ENCODE measurements around the gene TMEM41A. TPM values are rescaled to one million over a fixed set of nuclear protein-coding genes. Genes with fewer than 3 reads are reported as not detected.

Gene TMEM41A
- total and polyA plus RNA-seq, 9 donors: 13.3 to 26.3 (median 17.8) TPM

- no peak for TF ChIP-seq POLR2A (IDR thresholded peaks at IDR 0.05)
- no peak for TF ChIP-seq CTCF (IDR thresholded peaks at IDR 0.05)
- no peak for TF ChIP-seq EP300 (IDR thresholded peaks at IDR 0.05)
- no peak for DNase-seq
- no peak overlapping the region for H3K27ac ChIP-seq
- H3K4me3 ChIP-seq: no peak overlapping the region
- no peaks in the 10 kb centered on the region for H3K36me3 ChIP-seq
- no peaks in the 10 kb centered on the region for H3K9me3 ChIP-seq
- 75 to 91% (median 88%) methylated on average over 2 of the region's 2 CpGs for WGBS, 3 donors
- H3K27me3 ChIP-seq: no peaks in the 10 kb centered on the region
- no peaks in the 10 kb centered on the region for H3K4me1 ChIP-seq (ENCODE audit: insufficient read depth)
- intact Hi-C loops (cut with DNase I): no loop called here
Measured at GRCh38 chr3:185526349-185526951, 27.6 kb upstream of the TMEM41A start.

- TF ChIP-seq POLR2A (IDR thresholded peaks at IDR 0.05) (no peak), CTCF (IDR thresholded peaks at IDR 0.05) (no peak), EP300 (IDR thresholded peaks at IDR 0.05) (no peak)
- intact Hi-C loops (cut with DNase I): no loop called here
- no peaks in the 10 kb centered on the region for H3K9me3 ChIP-seq
- H3K4me1 ChIP-seq (ENCODE audit: insufficient read depth): no peaks in the 10 kb centered on the region
- no peaks in the 10 kb centered on the region for H3K27me3 ChIP-seq
- DNase-seq: no peak
- WGBS, 3 donors: 86 to 89% (median 89%) methylated on average over 7 of the region's 7 CpGs
- H3K4me3 ChIP-seq: no peak overlapping the region
- no peaks in the 10 kb centered on the region for H3K36me3 ChIP-seq
- no peak overlapping the region for H3K27ac ChIP-seq
Measured at GRCh38 chr3:185521349-185522138, 22.7 kb upstream of the TMEM41A start.

- 70 to 79% (median 77%) methylated on average over 5 of the region's 5 CpGs for WGBS, 3 donors
Measured at GRCh38 chr3:185519021-185519420, 20.2 kb upstream of the TMEM41A start.

More at GRCh38 chr3:185519021-185519420, 20.2 kb upstream of the TMEM41A start:
- intact Hi-C loops (cut with DNase I): no loop called here
- Histone ChIP-seq H3K9me3 (no peaks in the 10 kb centered on the region), H3K36me3 (no peaks in the 10 kb centered on the region), H3K27me3 (no peaks in the 10 kb centered on the region), H3K27ac (no peak overlapping the region), H3K4me1 (ENCODE audit: insufficient read depth) (no peaks in the 10 kb centered on the region), H3K4me3 (no peak overlapping the region)
- DNase-seq: no peak
- no peak for TF ChIP-seq POLR2A (IDR thresholded peaks at IDR 0.05)
- TF ChIP-seq EP300 (IDR thresholded peaks at IDR 0.05): no peak
- no peak for TF ChIP-seq CTCF (IDR thresholded peaks at IDR 0.05)
